PC-3 (cell line): ENCODE results near the gene UGT2B15.

Experiments
- EZH2phosphoT487 ChIP-seq: fragments of 300-600 bp; sonication (generic); IDR thresholded peaks from 2 replicates; pipeline ENCODE4 v1.6.1; 2018; ENCODE audit warnings: mild to moderate bottlenecking, antibody characterized with exemption, low read length, borderline replicate concordance
- TF ChIP-seq, protein P1 (sequence below): fragments of 300-600 bp; sonication (generic); conservative IDR thresholded peaks from 2 replicates; pipeline ENCODE4 v1.5.1; 2017; ENCODE audit warnings: antibody characterized with exemption, low read depth, mild to moderate bottlenecking, low read length

DNA sequence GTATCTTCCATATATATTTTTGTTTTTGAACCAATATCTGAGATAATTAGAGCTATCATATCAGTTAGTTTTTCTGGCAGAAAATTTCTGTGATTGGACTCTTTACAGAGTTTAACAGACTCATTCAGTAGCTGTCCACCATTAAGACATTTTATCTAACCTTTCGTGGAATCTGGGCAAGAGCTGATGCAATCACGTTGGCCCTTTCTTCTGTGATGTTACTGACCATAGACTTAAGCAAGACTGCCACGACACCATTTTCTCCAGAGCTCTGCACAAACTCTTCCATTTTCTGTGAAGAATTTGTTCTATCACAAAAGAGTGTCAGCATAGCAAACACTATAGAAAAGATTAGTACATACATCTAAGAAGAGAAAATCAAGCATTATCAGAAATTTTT, 41.8 kb upstream of the UGT2B15 start:
- TF ChIP-seq EZH2phosphoT487, result no peak
- TF ChIP-seq, protein P1, sequence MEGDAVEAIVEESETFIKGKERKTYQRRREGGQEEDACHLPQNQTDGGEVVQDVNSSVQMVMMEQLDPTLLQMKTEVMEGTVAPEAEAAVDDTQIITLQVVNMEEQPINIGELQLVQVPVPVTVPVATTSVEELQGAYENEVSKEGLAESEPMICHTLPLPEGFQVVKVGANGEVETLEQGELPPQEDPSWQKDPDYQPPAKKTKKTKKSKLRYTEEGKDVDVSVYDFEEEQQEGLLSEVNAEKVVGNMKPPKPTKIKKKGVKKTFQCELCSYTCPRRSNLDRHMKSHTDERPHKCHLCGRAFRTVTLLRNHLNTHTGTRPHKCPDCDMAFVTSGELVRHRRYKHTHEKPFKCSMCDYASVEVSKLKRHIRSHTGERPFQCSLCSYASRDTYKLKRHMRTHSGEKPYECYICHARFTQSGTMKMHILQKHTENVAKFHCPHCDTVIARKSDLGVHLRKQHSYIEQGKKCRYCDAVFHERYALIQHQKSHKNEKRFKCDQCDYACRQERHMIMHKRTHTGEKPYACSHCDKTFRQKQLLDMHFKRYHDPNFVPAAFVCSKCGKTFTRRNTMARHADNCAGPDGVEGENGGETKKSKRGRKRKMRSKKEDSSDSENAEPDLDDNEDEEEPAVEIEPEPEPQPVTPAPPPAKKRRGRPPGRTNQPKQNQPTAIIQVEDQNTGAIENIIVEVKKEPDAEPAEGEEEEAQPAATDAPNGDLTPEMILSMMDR, result no peak
